OCI-LY3 (cell line): ENCODE data around the gene TMEM222.

Experiments used
- CTCF ChIP-seq: fragments of 200-600, 300-600 bp; sonication (generic); IDR thresholded peaks from 2 replicates; pipeline ENCODE4 v1.5.1; 2014; ENCODE audit warnings: antibody characterized with exemption, low read length, low read depth
- EZH2phosphoT487 ChIP-seq: fragments of 200-600 bp; shearing (Covaris generic); IDR thresholded peaks from 2 replicates; pipeline ENCODE4 v1.6.1; 2018; ENCODE audit warnings: antibody characterized with exemption, mixed run types, low read depth

DNA sequence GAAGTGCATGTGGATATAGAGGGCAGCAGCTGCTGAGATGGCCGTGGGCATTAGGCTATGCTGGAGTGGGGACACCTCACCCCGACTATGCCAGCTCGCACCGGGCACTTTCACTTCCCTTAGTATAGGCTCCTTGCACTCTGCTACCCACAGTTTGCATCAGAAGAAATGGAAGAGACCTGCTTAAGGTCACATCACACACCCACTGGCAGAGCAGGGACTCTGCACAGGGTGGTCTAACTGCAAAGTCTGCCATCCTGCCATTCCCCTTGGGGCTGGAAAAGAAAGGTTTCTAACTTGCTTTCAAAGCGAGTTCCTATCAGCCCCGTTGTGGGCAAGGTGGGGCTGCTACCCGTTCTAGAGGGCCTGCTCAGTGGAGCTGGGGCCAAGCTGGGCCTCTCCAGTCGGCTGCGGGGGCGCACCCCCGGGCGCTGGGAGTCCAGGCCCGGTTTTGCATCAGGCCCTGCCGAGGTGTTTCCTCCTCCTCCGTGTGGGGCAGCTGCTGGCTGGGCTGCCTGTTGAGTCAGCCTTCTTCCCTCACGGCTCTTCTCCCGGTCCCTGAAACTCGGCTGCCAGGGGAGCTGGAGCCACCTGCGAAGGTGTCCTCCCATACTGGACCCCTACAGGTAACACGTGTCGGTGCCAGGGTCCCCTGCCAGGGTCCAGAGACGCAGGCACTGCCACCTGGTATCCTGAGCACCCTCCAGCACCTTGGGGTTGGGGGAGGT, 19.7 kb downstream of the TMEM222 start, which contains the start of gene SYTL1:
- TF ChIP-seq CTCF (no peak), EZH2phosphoT487 (no peak)
